Heart left ventricle (tissue), 16 donors: ENCODE results near the gene SPTB. TPM values are rescaled to one million over a fixed set of nuclear protein-coding genes. Genes with fewer than 3 reads are reported as not detected.

ENCODE experiments used
- ATAC-seq, 4 donors: fragments of 200-7000 bp; cut with Tn5 transposase; one replicate each; pipeline ENCODE4 v1.9.1; 2020 to 2022; ENCODE audit warnings: moderate library complexity in 4 of 4, mild to moderate bottlenecking in 3 of 4, moderate number of reproducible peaks in 1 of 4
- DNase-seq, 5 donors: peaks; one replicate each; pipeline ENCODE4 v3.0.0-alpha.2; 2020
- H3K27ac ChIP-seq, 12 donors: fragments of 200-600 bp; sonication (generic) in 4 of 12; one replicate each; pipeline versions ENCODE4 v1.5.0 to v1.8.0; 2016 to 2022; ENCODE audit warnings: mild to moderate bottlenecking in 2 of 12
- H3K27me3 ChIP-seq, 9 donors: fragments of 200-600 bp; sonication (generic) in 2 of 9; one replicate each; pipeline versions ENCODE4 v1.5.1 to v1.8.0; 2016 to 2022; ENCODE audit warnings: mild to moderate bottlenecking in 3 of 9
- H3K36me3 ChIP-seq, 9 donors: fragments of 200-600 bp; sonication (generic) in 2 of 9; one replicate each; pipeline versions ENCODE4 v1.5.0 to v1.8.0; 2018 to 2022; ENCODE audit warnings: mild to moderate bottlenecking in 2 of 9
- H3K4me1 ChIP-seq, 12 donors: fragments of 200-600 bp; sonication (generic) in 4 of 12; one replicate each; pipeline versions ENCODE4 v1.5.0 to v1.8.0; 2016 to 2022; ENCODE audit warnings: mild to moderate bottlenecking in 3 of 12
- H3K4me3 ChIP-seq, 12 donors: fragments of 200-600 bp; sonication (generic) in 4 of 12; one replicate each; pipeline versions ENCODE4 v1.5.0 to v1.8.0; 2017 to 2022; ENCODE audit warnings: mild to moderate bottlenecking in 9 of 12, moderate library complexity in 4 of 12
- H3K9me3 ChIP-seq, 12 donors: fragments of 200-600 bp; sonication (generic) in 4 of 12; one replicate each; pipeline versions ENCODE4 v1.5.0 to v1.8.0; 2016 to 2022; ENCODE audit warnings: mild to moderate bottlenecking in 1 of 12
- CTCF ChIP-seq, 12 donors: fragments of 200-600 bp; sonication (generic) in 4 of 12; IDR thresholded peaks; one replicate each; pipeline versions ENCODE4 v1.5.0 to v1.8.0; 2018 to 2022; ENCODE audit warnings: antibody characterized with exemption in 12 of 12, mild to moderate bottlenecking in 5 of 12
- POLR2A ChIP-seq, 2 donors: fragments of 450-650 bp; IDR thresholded peaks; one replicate each; pipeline ENCODE4 v1.6.1; 2017; ENCODE audit warnings: antibody characterized with exemption in 2 of 2, mild to moderate bottlenecking in 2 of 2, moderate library complexity in 2 of 2
- WGBS, 4 donors: extraction: QIAGEN DNeasy Blood & Tissue Kit in 2 of 4; methylation state at CpG; one replicate each; pipeline versions ENCODE4 v1.1.5 to v1.1.7; 2013 to 2018; 5-methylcytosine and 5-hydroxymethylcytosine counted together
- intact Hi-C, 10 donors: fragments of 100-400 bp; cut with DNase I; formaldehyde crosslinking; loops; one replicate each; pipeline versions ENCODE4 v1.11.1 to v1.14.2; 2022
- polyA plus RNA-seq, 2 donors: library from polyadenylated mRNA; stranded (reverse); fragments of 200-250 nt; gene quantifications; one replicate each; pipeline ENCODE4 v1.2.3, GENCODE V29; 2013
- total RNA-seq, 9 donors: library from RNA; depleted of rRNA in 2 of 9; stranded (reverse); fragments of >200 nt in 2 of 9; fragmentation: NEBNext Ultra II Directional in 3 of 9; extraction: Animal tissue kit (Norgen Biotek cat#: 25700) in 3 of 9; gene quantifications; one replicate each; pipeline versions ENCODE4 v1.1.0 to v1.2.4, GENCODE V29; 2016 to 2023
- donor health status: ischemic (EF 13 %, LVEDD 7.1; RV severe dilation, severe dysfunction).
- donor health status: healthy with polysubstance abuse.
- donor health status: DM: no; HTN: yes; CAD: no.
- donor health status: DM: no; HTN: no; CAD: no.
- donor health status: ischemic (EF 25% LVEDD 6.9; RV normal size, moderate dysfunction).
- donor health status: ischemic (EF 25% LVEDD 5.7; RV mildly dilated, moderate dysfunction).
- donor health status: healthy.
- donor health status: DM: yes; HTN: yes; CAD: no.
- donor health status: ischemic (EF 35%, LVEDD 5.7; RV mildly dilated, moderate dysfunction).
- donor health status: nonischemic (EF 11% LVEDD 7.7; RV severe dilation, severe dysfunction).
- donor health status: DM: yes; HTN: yes; CAD: no.
- donor health status: PGD.
- donor health status: ischemic (EF 29% LVEDD 5.4; RV normal size, mild dysfunction).
- donor health status: nonischemic (EF 23%, LVEDD 6.1; RV moderate dilation, normal function).

SPTB gene
- total and polyA plus RNA-seq, 11 donors, result 60.3 to 195 (median 92.6) TPM

- intact Hi-C loops, result loop anchor here in 3 of 10 donors (2.0 to 10.0 kb wide), 4 partner anchors 55 to 218 kb away; partner anchors contain the start of genes HSPA2 (in 1 of the 3) and PPP1R36 (in 1 of the 3)
- H3K4me1 ChIP-seq, result peaks cover 0 to 74% (median 64%) of the 10 kb centered on the region in 12 donors
These were observed 117.4 kb downstream of the SPTB start for GRCh38 chr14:64762044-64763034.

DNA sequence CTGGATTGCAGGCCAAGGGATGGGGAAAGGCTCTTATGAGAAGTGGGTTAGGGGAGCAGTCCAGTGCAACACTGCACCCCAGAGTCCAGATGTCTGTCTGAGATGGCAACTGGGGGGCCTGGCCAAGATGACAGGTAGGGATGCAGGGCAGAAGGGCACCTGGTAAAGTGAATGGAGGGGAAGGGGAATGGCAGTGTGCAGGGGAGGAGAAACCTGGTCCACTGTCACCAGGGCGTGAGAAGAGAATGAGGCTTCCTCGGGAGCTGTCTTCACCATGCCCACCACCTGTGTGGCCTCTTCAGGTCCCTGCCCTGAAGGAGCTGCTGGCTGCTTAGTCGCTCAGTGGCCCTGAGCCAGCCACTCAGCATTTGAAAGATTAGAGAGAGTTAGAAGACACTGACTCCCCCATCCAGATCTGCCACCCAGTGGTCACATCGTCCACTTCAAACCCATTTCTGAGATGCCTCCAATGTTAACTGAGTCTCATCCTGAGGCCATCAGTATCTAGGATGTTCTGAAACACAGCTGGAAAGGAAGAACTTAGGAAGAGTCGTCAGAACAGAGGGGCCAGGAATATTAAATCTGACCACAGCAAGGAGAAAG is 118.2 kb downstream of the SPTB start:
- ATAC-seq (no peak), DNase-seq (peak in 1 of 5 donors; percentile 46)
- TF ChIP-seq CTCF (IDR thresholded peaks at IDR 0.05) (peak in 2 of 12 donors; percentile 9 to 12), POLR2A (IDR thresholded peaks at IDR 0.05) (no peak)
- no peaks in the 10 kb centered on the region for H3K27me3 ChIP-seq
- intact Hi-C loops, result loop anchor here in 3 of 10 donors (2.0 to 10.0 kb wide), 4 partner anchors 54 to 217 kb away; partner anchors contain the start of genes HSPA2 (in 1 of the 3) and PPP1R36 (in 1 of the 3)
- H3K27ac ChIP-seq, result peak overlapping the region; percentile 47 to 87 (median 76)
- H3K4me3 ChIP-seq, result peak overlapping the region in 2 of 12 donors; percentile 5 to 7
- H3K9me3 ChIP-seq, result no peaks in the 10 kb centered on the region
- H3K4me1 ChIP-seq, result peaks cover 0 to 82% (median 71%) of the 10 kb centered on the region in 12 donors
- WGBS, 4 donors, result 27 to 35% (median 29%) methylated on average over 5 of the region's 5 CpGs
- peaks cover 0 to 9% (median 0%) of the 10 kb centered on the region in 9 donors for H3K36me3 ChIP-seq

More at GRCh38 chr14:64762044-64763034, 117.4 kb downstream of the SPTB start:
- peak; percentile 62 to 72 (median 71) for ATAC-seq
- DNase-seq, result peak; percentile 86 to 94 (median 91)
- Histone ChIP-seq H3K36me3 (peaks cover 0 to 13% (median 0%) of the 10 kb centered on the region in 9 donors), H3K4me3 (peak overlapping the region in 2 of 12 donors; percentile 5 to 7), H3K27me3 (no peaks in the 10 kb centered on the region), H3K27ac (peak overlapping the region; percentile 47 to 87 (median 76)), H3K9me3 (no peaks in the 10 kb centered on the region)
- TF ChIP-seq CTCF (IDR thresholded peaks at IDR 0.05), result no peak
- TF ChIP-seq POLR2A (IDR thresholded peaks at IDR 0.05), result no peak
- 11 to 18% (median 14%) methylated on average over 13 to 19 of the region's 19 CpGs for WGBS, 4 donors

DNA sequence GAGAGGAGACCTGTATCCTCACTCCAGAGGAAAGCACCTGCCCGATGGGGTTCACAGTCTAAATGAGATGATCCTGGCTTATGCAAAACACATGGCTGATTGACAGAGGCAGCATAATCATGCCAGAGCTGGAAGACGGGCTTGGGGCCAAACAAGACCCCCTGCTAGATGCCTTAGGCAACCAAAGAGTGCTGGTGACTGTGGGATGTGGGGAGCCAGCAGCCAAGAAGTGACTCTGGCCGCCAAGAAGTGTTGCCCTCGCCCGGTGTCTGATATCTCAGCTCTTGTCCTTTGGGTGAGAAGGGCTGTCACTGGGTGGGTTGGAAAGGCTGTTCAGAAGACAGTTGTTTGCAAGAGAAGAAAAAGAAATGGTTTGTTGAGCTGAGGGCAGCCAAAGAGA is 118.8 kb downstream of the SPTB start:
- no peaks in the 10 kb centered on the region for H3K27me3 ChIP-seq
- H3K36me3 ChIP-seq, result peaks cover 0 to 9% (median 0%) of the 10 kb centered on the region in 9 donors
- no peak overlapping the region for H3K4me3 ChIP-seq
- ATAC-seq (no peak), DNase-seq (no peak)
- intact Hi-C loops, result loop anchor here in 2 of 10 donors (5.0 to 10.0 kb wide), 3 partner anchors 54 to 216 kb away; partner anchors contain the start of genes HSPA2 (in 1 of the 2) and PPP1R36 (in 1 of the 2)
- TF ChIP-seq CTCF (IDR thresholded peaks at IDR 0.05) (no peak), POLR2A (IDR thresholded peaks at IDR 0.05) (no peak)
- H3K4me1 ChIP-seq, result peaks cover 0 to 84% (median 72%) of the 10 kb centered on the region in 12 donors
- 44 to 65% (median 58%) methylated on average over 4 to 5 of the region's 5 CpGs for WGBS, 4 donors
- no peaks in the 10 kb centered on the region for H3K9me3 ChIP-seq
- peak overlapping the region in 7 of 12 donors; percentile 66 to 87 (median 81) for H3K27ac ChIP-seq
